CD4-positive, alpha-beta T cell (primary cell): ENCODE measurements around the gene CNTN4. TPM values are rescaled to one million over a fixed set of nuclear protein-coding genes. Genes with fewer than 3 reads are reported as not detected.

Source experiments
- ATAC-seq: fragments of 200-7000 bp; cut with Tn5 transposase; one replicate; pipeline ENCODE4 v1.10.0; 2022; ENCODE audit warnings: mild to moderate bottlenecking; ENCODE audit not compliant: poor library complexity
- CTCF ChIA-PET: fragments of 350-600 bp; sonication (Branson Sonifier 250); formaldehyde crosslinking; loops from one replicate; lab custom pipeline; 2021; ENCODE audit warnings: antibody characterized with exemption, inconsistent platforms; lab: Charles Lee
- POLR2A ChIA-PET: fragments of 350-600 bp; sonication (Branson Sonifier 250); formaldehyde crosslinking; loops from one replicate; lab custom pipeline; 2021; ENCODE audit warnings: antibody characterized with exemption, inconsistent platforms; lab: Charles Lee
- DNase-seq, 14 experiments: peaks; one replicate each; pipeline ENCODE4 v3.0.0-alpha.2; 2013 to 2020; ENCODE audit warnings: mixed read lengths in 2 of 14
- H3K27ac ChIP-seq, 2 donors: one replicate each; pipeline versions ENCODE4 v1.5.1 to v1.7.0; 2013; ENCODE audit warnings: low read length in 2 of 2, low read depth in 1 of 2, mild to moderate bottlenecking in 1 of 2
- H3K27me3 ChIP-seq, 2 experiments: 1 replicate in 1 of 2; 2 replicates in 1 of 2; pipeline versions ENCODE4 v1.6.1 to v1.7.0; 2013; ENCODE audit warnings: low read length in 2 of 2, control low read depth in 1 of 2, mild to moderate bottlenecking in 1 of 2, moderate library complexity in 1 of 2; ENCODE audit not compliant: insufficient read depth in 2 of 2, control insufficient read depth in 1 of 2
- H3K36me3 ChIP-seq: one replicate; pipeline ENCODE4 v1.6.1; 2013; ENCODE audit warnings: low read length, control low read depth; ENCODE audit not compliant: insufficient read depth
- H3K4me1 ChIP-seq: one replicate; pipeline ENCODE4 v1.6.1; 2013; ENCODE audit warnings: low read length, control low read depth; ENCODE audit not compliant: insufficient read depth
- H3K4me3 ChIP-seq: one replicate; pipeline ENCODE4 v1.5.1; 2013; ENCODE audit warnings: mild to moderate bottlenecking, low read length, moderate library complexity
- H3K9me3 ChIP-seq, 2 experiments: 1 replicate in 1 of 2; 2 replicates in 1 of 2; pipeline versions ENCODE4 v1.6.1 to v1.7.0; 2013; ENCODE audit warnings: low read length in 2 of 2, mild to moderate bottlenecking in 2 of 2, control low read depth in 1 of 2, moderate library complexity in 1 of 2; ENCODE audit not compliant: control insufficient read depth in 1 of 2, insufficient read depth in 1 of 2
- H3K27ac Mint-ChIP-seq: one replicate; pipeline ENCODE4 v1.8.0; 2020; ENCODE audit warnings: mixed read lengths
- H3K27me3 Mint-ChIP-seq: one replicate; pipeline ENCODE4 v1.8.0; 2021; ENCODE audit warnings: mixed read lengths
- H3K36me3 Mint-ChIP-seq: one replicate; pipeline ENCODE4 v1.8.0; 2021; ENCODE audit warnings: low read depth, mixed read lengths
- H3K4me1 Mint-ChIP-seq: one replicate; pipeline ENCODE4 v1.8.0; 2021; ENCODE audit warnings: low read depth, mixed read lengths
- H3K4me3 Mint-ChIP-seq: one replicate; pipeline ENCODE4 v1.8.0; 2020; ENCODE audit warnings: mild to moderate bottlenecking, mixed read lengths
- H3K9me3 Mint-ChIP-seq: one replicate; pipeline ENCODE4 v1.8.0; 2020; ENCODE audit warnings: mixed read lengths
- intact Hi-C, 2 experiments: fragments of 100-400 bp; cut with DNase I in 1 of 2; cut with micrococcal nuclease in 1 of 2; formaldehyde crosslinking; loops; one replicate each; pipeline versions ENCODE4 v1.15.1 to v1.9.0; 2023 to 2025; cut with DNase I, micrococcal nuclease
- total RNA-seq, 174 experiments: library from RNA in 2 of 174; stranded (reverse) in 2 of 174; gene quantifications; one replicate each; pipeline ENCODE4 v1.2.3 and lab custom pipeline; 2021 to 2026
- TF ChIP-seq, protein P1 (sequence below): fragments of 200-600 bp; IDR thresholded peaks from one replicate; pipeline ENCODE4 v1.8.0; 2022; ENCODE audit warnings: antibody characterized with exemption, mild to moderate bottlenecking

CNTN4 gene
- total RNA-seq, 2 experiments from 2014 or later = not detected

DNA sequence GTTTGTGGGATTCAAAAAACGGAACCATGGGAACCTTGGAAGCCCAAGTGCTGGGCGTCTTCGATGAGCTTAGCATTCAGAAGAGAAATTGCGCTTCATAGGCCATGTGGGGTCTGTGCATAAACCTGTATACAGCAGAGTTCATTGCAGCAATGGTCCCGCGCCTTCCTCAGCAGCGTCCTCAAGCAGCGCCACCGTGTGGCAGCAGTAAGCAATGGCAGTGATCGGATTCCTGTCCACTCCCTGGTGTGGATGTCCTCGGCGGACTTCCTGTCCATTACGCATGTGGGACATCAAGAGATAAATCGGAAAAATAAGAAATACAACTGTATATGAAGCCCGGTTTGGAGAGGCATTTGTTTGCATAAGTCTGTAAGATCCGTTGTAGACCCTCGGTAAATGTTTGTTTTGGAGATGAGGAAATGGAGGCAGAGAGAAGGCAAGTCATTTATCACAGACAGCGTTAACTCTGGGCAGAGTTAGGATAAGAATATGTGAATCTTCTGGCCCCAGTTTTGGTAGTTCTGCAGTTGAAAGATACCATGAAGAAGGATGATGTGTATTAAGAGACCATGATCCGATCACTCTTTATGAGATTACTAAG, 57.7 kb downstream of the CNTN4 start:
- ChIA-PET POLR2A (no interaction called here), CTCF (no interaction called here)
- TF ChIP-seq, protein P1, sequence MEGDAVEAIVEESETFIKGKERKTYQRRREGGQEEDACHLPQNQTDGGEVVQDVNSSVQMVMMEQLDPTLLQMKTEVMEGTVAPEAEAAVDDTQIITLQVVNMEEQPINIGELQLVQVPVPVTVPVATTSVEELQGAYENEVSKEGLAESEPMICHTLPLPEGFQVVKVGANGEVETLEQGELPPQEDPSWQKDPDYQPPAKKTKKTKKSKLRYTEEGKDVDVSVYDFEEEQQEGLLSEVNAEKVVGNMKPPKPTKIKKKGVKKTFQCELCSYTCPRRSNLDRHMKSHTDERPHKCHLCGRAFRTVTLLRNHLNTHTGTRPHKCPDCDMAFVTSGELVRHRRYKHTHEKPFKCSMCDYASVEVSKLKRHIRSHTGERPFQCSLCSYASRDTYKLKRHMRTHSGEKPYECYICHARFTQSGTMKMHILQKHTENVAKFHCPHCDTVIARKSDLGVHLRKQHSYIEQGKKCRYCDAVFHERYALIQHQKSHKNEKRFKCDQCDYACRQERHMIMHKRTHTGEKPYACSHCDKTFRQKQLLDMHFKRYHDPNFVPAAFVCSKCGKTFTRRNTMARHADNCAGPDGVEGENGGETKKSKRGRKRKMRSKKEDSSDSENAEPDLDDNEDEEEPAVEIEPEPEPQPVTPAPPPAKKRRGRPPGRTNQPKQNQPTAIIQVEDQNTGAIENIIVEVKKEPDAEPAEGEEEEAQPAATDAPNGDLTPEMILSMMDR = no peak
- H3K27ac ChIP-seq = no peak overlapping the region
- H3K36me3 ChIP-seq = no peaks in the 10 kb centered on the region
- H3K4me1 ChIP-seq = no peaks in the 10 kb centered on the region
- Mint-ChIP-seq H3K36me3 (no peaks in the 10 kb centered on the region), H3K27ac (no peak overlapping the region), H3K4me1 (no peaks in the 10 kb centered on the region), H3K4me3 (no peak overlapping the region), H3K9me3 (no peaks in the 10 kb centered on the region), H3K27me3 (no peaks in the 10 kb centered on the region)
- no peaks in the 10 kb centered on the region for H3K27me3 ChIP-seq
- H3K9me3 ChIP-seq = no peaks in the 10 kb centered on the region
- no peak overlapping the region for H3K4me3 ChIP-seq
- intact Hi-C loops = no loop called here
- DNase-seq = peak in 2 of 14 experiments; percentile 1 to 7
- ATAC-seq = no peak

GRCh38 chr3:2158828-2159227, 60.2 kb downstream of the CNTN4 start:
- H3K36me3 ChIP-seq = no peaks in the 10 kb centered on the region
- H3K27me3 ChIP-seq = no peaks in the 10 kb centered on the region
- H3K4me1 Mint-ChIP-seq = no peaks in the 10 kb centered on the region
- CTCF ChIA-PET = no interaction called here
- H3K9me3 Mint-ChIP-seq = no peaks in the 10 kb centered on the region
- no peaks in the 10 kb centered on the region for H3K4me1 ChIP-seq
- no peak overlapping the region for H3K27ac ChIP-seq
- TF ChIP-seq, protein P1 = no peak
- no peaks in the 10 kb centered on the region for H3K36me3 Mint-ChIP-seq
- no peaks in the 10 kb centered on the region for H3K27me3 Mint-ChIP-seq
- no peaks in the 10 kb centered on the region for H3K9me3 ChIP-seq
- no peak for DNase-seq
- POLR2A ChIA-PET = no interaction called here
- H3K27ac Mint-ChIP-seq = no peak overlapping the region
- H3K4me3 ChIP-seq = no peak overlapping the region
- no peak for ATAC-seq
- intact Hi-C loops = no loop called here
- H3K4me3 Mint-ChIP-seq = no peak overlapping the region

DNA sequence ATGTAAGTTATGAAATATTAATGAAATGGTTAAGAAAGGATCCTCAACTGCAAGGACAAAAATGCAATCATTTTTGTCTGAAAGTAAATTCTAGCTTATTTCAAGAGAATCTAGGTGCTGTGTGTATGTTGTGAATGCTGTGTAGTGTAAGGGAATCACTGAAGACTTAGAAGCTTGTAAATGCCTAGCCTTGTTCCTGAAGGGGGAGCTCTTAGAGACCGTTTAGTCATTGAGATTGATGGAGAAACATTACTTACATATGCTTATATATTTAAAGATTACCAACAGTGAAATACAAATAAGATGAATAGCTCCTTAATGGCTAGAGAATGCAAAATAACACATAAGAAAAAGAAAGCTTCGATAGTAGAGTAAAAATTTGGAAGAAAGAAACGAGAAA, 67.9 kb downstream of the CNTN4 start:
- H3K4me3 Mint-ChIP-seq = no peak overlapping the region
- H3K4me1 Mint-ChIP-seq = no peaks in the 10 kb centered on the region
- TF ChIP-seq, protein P1 = no peak

More for the DNA sequence above, 67.9 kb downstream of the CNTN4 start:
- no peaks in the 10 kb centered on the region for H3K27me3 ChIP-seq
- ChIA-PET POLR2A (interaction anchor here (1.6 kb wide), 1 partner anchor 17 kb away, joined by 3 read pairs; no protein-coding TSS in a partner anchor), CTCF (no interaction called here)
- no peak for DNase-seq
- Mint-ChIP-seq H3K9me3 (peaks cover 2% of the 10 kb centered on the region), H3K27me3 (no peaks in the 10 kb centered on the region), H3K27ac (no peak overlapping the region), H3K36me3 (no peaks in the 10 kb centered on the region)
- no peak overlapping the region for H3K27ac ChIP-seq
- intact Hi-C loops = no loop called here
- no peak overlapping the region for H3K4me3 ChIP-seq
- H3K9me3 ChIP-seq = peaks cover 0 to 9% of the 10 kb centered on the region in 2 experiments
- H3K36me3 ChIP-seq = no peaks in the 10 kb centered on the region
- H3K4me1 ChIP-seq = no peaks in the 10 kb centered on the region
- no peak for ATAC-seq
